HG02840 (cell line): Measurements from ENCODE around the gene RHEX.
"Not testable (repeated sequence)": the region's sequence is repeated elsewhere in the genome, so short reads cannot be mapped to it uniquely, and the experiment has no call there.

ENCODE experiments used
- ATAC-seq: cut with Tn5 transposase; IDR thresholded peaks from one replicate; pipeline ENCODE4 v1.9.1; 2021; ENCODE audit warnings: mild to moderate bottlenecking, moderate library complexity, moderate number of reproducible peaks; ENCODE audit not compliant: unreplicated experiment, low FRiP score

The RHEX gene

GRCh38 chr1:206055639-206056323 is 2.8 kb downstream of the RHEX start:
- not testable (repeated sequence) for ATAC-seq

DNA sequence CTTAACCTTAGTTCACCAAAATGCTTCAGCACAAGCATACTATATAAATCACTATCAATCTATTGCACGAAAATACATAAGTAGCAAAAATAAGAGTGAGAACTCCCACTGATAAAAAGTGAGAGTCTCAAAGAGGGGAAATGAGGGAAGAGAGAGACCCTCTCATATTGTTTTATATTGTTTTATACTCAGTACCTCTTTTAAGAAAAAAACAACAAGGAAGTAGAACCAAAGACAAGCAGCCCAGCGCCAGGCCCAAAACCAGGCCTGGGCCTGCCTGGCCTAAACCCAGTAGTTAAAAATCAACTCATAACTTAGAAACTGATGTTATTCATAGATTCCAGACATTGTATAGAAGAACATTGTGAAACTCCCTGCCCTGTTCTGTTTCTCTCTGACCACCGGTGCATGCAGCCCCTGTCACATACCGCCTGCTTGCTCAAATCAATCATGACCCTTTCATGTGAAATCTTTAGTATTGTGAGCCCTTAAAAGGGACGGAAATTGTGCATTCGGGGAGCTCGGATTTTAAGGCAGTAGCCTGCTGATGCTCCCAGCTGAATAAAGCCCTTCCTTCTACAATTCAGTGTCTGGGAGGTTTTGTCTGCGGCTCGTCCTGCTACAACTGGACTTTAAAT is 5.4 kb downstream of the RHEX start:
- ATAC-seq = not testable (repeated sequence)

DNA sequence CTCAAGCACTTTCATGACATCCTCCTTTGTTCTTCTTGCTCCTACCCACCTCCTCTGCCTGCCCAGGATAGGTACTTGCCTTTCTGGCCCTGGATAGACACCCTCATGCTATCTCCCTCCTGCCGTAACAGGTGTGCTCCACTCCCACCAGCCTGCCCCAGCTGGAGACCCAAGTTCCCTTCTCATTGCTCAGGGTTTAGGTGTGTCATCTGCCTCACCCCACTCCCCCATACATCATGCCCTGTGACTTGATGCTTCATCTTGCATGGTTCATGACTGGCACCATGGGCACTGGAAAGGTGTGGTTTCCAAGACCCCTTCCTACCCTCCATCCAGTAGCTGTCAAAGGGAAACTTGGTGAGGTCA is 5.9 kb downstream of the RHEX start:
- no peak for ATAC-seq

DNA sequence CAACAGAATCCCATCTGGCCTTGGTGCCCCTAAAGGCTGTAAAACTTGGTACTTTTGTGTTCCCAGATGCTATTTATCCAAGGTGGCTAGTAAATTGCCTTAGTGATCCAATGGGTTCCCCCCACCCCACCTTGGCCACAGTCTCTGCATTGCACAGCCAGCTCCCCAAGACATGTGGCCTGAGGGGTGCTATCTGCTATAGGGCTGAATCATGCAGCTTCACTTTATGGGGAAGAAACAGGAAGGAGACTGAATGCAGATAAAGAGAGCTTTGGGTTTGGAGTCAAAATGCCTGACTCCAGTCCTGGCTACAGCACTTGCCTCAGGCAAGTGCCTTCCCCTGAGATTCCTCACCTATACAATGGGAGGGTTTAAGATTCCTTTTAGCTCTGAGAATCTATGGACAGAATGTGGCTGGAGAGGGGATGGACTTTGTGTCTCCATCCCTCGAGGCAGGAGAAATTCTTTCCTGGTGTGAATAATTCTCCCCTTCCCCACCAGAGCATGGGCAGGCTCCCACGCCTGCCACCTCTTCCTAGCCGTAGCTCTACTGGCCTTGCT is 6.5 kb downstream of the RHEX start:
- ATAC-seq = no peak

DNA sequence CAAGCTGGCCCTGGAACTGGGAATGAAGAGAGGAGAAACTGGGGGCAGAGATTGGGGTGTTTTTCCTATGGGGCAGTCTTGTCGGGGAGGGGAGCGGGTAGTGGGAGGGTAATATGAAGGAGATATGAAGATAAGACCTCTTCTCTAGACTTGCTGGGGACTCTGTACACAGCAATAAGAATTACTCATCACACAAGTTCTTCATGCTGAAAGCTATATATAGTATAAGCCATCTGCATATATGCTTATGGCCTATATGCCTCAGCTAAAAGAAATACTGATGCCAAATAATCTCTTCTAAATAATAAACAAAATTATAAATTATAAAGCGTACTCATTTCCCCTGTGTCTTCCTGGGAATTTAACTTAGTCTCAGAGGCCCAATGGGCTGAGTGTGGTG is 7.9 kb downstream of the RHEX start:
- no peak for ATAC-seq

DNA sequence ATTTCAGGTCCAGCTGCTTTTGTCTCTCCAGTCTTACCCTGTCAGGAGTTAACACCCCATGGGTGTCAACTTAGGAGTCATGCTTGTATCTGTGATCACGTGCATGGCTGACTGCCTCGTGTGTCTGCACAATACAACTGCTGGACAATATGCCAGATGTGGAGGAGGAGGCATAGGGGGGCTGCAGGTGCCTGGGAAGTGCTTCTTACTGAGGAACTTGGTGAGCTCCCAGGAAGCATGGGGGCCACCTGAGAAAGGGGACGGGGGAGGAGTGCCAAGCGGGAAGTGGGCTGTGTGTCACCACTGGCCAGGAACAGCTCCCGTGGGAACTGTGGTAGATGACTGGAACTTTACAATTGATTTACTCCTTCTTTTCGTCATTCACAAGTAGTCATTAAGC is 9.5 kb downstream of the RHEX start:
- ATAC-seq = no peak

DNA sequence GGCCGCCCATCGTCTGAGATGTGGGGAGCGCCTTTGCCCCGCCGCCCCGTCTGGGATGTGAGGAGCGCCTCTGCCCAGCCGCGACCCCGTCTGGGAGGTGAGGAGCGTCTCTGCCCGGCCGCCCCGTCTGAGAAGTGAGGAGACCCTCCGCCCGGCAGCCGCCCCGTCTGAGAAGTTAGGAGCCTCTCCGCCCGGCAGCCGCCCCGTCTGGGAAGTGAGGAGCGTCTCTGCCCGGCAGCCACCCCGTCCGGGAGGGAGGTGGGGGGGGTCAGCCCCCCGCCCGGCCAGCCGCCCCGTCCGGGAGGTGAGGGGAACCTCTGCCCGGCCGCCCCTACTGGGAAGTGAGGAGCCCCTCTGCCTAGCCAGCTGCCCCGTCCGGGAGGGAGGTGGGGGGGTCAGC is 11.0 kb downstream of the RHEX start:
- ATAC-seq = not testable (repeated sequence)

GRCh38 chr1:206064501-206064900 is 11.5 kb downstream of the RHEX start:
- not testable (repeated sequence) for ATAC-seq

GRCh38 chr1:206065547-206066145 is 12.7 kb downstream of the RHEX start:
- no peak for ATAC-seq

DNA sequence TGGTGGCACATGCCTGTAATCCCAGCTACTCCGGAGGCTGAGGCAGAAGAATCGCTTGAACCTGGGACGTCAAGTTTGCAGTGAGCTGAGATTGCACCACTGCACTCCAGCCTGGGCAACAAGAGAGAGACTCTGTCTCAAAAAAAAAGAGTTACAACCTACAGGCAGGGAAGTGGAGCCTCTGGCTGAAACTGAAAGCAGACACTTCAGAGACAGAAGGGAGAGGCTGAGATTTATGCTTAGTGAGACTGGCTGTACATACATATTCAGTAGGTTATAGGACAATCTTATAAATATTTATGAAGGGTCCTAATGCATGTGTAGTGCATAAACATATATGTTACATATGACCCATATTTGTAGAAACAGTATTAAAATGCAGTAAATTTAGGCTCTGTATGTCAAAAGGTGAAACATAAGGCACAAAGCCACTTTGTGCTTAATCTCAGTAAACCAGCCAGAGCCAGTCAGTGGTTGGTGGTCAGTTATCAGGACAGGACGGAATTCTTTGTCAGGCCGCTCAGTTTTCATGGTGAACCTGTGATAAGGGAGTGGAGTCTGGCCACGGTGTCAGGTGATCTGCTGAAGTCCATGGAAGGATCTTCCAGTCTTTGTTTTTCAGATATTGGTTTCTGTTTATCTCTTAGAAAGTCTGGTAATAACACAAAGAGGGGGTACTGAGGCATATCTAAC is 13.7 kb downstream of the RHEX start:
- ATAC-seq = no peak

DNA sequence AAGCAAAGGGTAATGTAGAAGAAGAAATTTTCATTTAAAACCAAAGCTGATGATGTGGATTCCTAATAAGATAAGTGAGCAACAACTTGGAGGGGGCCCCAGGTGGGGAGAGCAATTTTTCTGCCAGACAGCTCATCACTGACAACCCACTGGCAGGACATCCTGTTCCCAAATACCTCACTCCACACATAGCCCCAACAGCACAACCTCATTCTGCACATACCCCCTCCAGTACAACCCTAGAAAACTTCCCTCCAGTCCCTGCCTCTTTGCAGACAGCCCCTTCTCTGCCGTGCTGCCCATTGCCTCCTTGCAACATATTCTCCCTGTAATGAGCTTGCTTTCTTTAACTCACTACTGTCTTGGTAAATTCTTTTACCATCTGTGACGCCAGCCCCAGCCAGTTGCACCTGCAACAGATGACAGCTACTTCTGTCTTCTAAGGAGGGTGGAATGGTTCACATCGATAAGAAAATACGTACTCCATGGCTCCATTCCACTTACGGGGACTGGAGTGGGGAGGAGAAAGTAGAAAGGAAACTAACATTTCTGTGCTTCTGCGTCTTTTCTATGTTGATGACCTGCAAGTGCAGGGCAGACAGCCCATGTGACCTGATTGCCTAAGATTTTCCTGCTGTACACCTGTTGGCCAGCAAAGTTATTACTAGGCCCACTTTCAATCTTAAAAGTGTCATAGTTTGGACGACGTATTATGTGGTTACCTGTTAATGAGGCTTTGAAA is 14.7 kb downstream of the RHEX start:
- no peak for ATAC-seq

- no peak for ATAC-seq
These were observed 15.3 kb downstream of the RHEX start for GRCh38 chr1:206068314-206068713.

DNA sequence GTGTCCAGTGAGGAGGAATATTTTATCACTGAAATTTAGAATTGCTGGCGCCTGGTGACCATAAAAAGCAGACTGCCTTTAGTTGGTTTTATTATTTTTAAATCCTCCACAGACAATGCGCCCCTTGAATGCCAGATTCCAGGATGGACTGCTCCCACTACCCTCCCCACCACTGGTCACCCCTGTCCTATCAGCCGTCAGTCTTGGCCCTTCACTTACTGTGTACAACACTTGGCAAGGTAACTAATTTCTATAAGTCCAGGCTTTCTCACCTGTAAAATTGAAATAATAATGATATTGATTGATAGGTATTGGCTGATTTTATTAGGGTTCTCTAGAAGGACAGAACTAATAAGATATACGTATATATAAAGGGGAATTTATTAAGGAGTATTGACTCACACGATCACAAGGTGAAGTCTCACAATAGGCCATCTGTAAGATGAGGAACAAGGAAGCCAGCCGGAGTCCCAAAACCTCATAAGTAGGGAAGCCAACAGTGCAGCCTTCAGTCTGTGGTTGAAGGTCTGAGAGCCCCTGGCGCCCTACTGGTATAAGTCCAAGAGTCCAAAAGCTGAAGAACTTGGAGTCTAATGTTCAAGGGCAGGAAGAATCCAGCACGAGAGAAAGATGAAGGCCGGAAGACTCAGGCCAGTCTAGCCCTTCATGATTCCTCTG is 17.8 kb downstream of the RHEX start:
- ATAC-seq = no peak

- no peak for ATAC-seq
These were observed 21.9 kb downstream of the RHEX start for GRCh38 chr1:206074839-206075238.

GRCh38 chr1:206075786-206076755 is 23.1 kb downstream of the RHEX start:
- ATAC-seq = no peak

DNA sequence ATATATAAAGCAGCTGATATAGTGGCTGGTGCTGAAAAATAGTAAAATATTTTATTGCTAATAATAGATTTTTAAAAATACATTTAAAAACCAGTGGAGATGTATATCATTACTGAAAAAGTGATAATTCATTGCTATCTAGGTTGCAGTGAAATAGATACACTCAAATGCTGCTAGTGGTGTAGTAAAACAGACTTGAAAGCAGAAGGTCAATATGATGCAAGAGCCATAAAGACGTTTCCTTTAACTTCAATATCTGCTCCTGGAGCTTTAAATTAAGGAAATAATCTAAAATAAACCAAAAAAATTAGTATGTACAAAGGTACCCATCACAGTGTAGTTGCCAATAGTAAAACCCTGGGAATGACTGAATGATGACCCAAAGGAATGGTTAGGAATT is 26.2 kb downstream of the RHEX start:
- no peak for ATAC-seq

DNA sequence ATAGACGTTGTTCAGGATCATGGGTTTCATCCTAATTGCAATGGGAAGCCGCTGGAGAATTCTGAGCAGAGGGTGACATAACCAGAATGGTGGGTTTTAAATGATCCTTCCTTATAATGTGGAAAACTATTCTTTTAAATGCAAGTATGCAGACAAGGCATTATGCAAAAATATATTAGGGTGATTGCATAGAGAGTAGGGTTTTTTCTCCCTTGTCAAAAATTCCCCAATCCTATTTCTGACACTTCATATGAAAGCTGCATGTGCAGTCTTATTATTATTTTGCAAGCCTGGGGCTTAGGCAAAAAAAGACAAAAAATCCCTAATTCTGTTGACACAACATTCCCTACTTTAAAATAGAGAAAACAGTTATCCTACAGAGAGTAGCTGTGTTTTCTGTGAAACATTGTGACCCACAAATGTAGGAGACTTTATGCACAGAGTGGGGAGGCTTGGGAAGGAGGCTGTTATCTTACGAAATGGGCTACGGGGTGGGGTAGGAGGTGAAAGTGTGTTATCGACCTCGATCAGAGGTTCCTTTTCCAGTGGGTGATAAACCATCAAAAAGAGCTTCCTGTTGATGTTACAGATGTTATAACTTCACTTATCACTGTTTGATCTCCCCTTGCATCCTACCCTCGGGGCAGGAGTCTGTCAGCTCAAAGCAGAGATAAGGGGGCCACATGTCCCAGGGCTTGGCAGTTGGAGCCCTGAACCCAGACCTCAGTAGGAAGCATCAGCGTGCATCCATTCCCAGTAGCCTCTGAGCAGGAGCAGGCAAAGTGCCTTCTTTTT is 27.2 kb downstream of the RHEX start:
- ATAC-seq = no peak

DNA sequence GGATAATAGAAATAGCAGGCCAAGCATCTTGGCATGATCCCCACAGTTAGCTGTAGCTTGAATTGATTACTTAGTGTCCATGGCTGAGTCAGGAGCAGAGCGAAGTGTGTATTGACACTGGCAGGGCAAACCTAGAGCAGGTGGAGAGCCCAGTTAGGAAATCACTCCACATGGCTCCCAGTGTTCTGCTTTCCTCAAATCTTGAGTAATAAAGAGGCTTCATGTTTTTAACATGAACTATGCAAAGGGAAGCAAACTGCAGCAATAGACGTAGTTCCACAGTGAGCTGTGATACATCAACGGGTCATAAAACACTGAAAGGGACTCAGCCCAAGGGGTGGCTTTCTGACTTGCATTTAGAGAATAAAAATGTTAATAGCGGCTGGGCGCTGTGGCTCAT is 28.9 kb downstream of the RHEX start:
- ATAC-seq = no peak
